IPS-20b (cell line): Measurements from ENCODE around the gene SETD7.

Experiments
- H3K27ac ChIP-seq: one replicate; pipeline ENCODE4 v1.5.1; 2013; ENCODE audit warnings: low read length
- H3K27me3 ChIP-seq: 2 replicates; pipeline ENCODE4 v1.6.1; 2013; ENCODE audit warnings: mild to moderate bottlenecking, low read length, inconsistent platforms; ENCODE audit not compliant: insufficient read depth
- H3K36me3 ChIP-seq: 2 replicates; pipeline ENCODE4 v1.6.1; 2013; ENCODE audit warnings: low read depth, mild to moderate bottlenecking, inconsistent platforms, low read length, moderate library complexity; ENCODE audit not compliant: insufficient read depth
- H3K4me1 ChIP-seq: 2 replicates; pipeline ENCODE4 v1.6.1; 2013; ENCODE audit warnings: mild to moderate bottlenecking, control low read depth, inconsistent platforms, low read length, moderate library complexity; ENCODE audit not compliant: insufficient read depth
- H3K4me3 ChIP-seq: 2 replicates; pipeline ENCODE4 v1.5.1; 2013; ENCODE audit warnings: mild to moderate bottlenecking, low read length, inconsistent platforms
- H3K9ac ChIP-seq: 2 replicates; pipeline ENCODE4 v1.6.1; 2013; ENCODE audit warnings: low read depth, mild to moderate bottlenecking, inconsistent platforms, low read length, moderate library complexity
- H3K9me3 ChIP-seq: 2 replicates; pipeline ENCODE4 v1.6.1; 2013; ENCODE audit warnings: mild to moderate bottlenecking, low read depth, low read length, inconsistent platforms; ENCODE audit not compliant: insufficient read depth

The SETD7 gene

DNA sequence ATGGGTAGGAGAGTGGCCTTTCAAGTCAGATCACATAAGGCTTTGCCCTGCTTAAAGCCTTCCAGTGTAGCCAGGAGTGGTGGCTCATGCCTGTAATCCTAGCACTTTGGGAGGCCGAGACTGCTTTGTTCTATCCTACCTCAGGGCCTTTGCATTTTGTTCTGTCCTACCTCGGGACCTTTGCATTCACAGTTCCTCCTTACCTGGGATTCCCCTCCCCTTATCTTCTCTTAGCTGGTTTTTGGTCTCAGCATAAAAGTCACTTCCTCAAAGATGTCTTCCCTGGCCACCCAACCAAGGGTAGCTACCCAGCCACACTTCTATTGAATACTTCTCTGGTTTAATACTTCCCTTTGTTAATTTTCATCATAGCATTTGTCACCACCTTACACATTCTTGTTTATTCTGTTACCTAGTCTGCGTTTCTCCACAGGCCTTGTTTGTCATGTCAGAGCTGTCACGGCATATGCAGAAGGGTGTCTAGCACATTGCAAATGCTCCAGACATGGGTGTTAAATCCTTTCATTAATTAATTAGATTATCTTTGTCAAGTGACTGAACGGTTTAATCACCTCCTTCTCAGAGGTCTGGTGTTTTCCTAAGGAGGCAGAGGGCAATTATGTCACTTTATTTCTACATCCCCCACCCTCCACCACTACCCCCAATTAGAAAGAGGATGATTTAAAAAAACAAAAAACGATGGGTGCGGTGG lies 11.3 kb upstream of the SETD7 start:
- Histone ChIP-seq H3K4me3 (no peak overlapping the region), H3K27me3 (no peaks in the 10 kb centered on the region), H3K4me1 (0 out of 2 replicates have a peak, but pooled peaks cover 3% of the 10 kb centered on the region), H3K9me3 (no peaks in the 10 kb centered on the region), H3K36me3 (no peaks in the 10 kb centered on the region), H3K9ac (no peak overlapping the region), H3K27ac (no peak overlapping the region)

DNA sequence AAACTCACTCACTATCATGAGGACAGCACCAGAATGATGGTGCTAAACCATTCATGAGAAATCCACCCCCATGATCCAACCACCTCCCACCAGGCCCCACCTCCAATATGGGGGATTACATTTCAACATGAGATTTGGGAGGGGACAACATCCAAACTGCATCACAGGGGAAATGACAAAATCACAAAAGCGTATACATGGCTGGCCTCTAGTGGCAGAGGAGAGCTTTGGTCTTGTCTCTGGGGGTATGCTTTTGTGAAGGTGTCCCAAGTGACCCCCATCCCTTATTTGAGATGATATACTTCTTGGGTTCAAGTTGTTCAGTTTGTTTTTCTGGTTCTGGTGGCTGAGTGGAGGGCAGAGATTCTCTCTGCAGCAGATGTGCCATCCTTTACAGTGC lies 8.5 kb upstream of the SETD7 start:
- Histone ChIP-seq H3K4me3 (no peak overlapping the region), H3K9me3 (no peaks in the 10 kb centered on the region), H3K27me3 (peaks cover 10% of the 10 kb centered on the region), H3K27ac (no peak overlapping the region), H3K4me1 (peaks cover 3% of the 10 kb centered on the region; the same call in 1 of the 2 replicates), H3K36me3 (no peaks in the 10 kb centered on the region), H3K9ac (no peak overlapping the region)

GRCh38 chr4:139563515-139563914 lies 7.5 kb upstream of the SETD7 start:
- Histone ChIP-seq H3K4me1 (peaks cover under 1% of the 10 kb centered on the region; the same call in 1 of the 2 replicates), H3K27me3 (peaks cover 20% of the 10 kb centered on the region), H3K27ac (no peak overlapping the region), H3K4me3 (no peak overlapping the region), H3K9ac (no peak overlapping the region), H3K9me3 (no peaks in the 10 kb centered on the region), H3K36me3 (no peaks in the 10 kb centered on the region)

DNA sequence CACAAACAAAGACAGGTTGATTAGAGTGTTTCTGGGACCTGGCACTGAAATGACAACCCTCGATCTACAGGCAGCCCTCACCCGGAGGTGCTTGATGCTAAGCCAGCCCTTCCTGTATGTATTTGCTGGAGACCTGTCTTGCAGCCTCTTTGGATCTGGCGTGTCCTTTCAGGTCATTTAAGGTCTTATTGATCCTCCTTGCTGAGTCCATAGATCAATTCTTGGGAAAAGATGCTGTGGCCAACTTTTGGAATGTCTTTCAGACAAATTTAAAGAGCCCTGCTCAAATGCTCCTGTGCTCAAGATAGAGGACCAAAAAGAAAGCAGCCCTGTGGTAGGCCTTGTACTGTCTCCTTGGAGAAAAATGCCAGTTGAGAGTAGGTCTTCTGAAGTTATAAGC lies 6.8 kb upstream of the SETD7 start:
- Histone ChIP-seq H3K4me1 (peaks cover under 1% of the 10 kb centered on the region; the same call in 1 of the 2 replicates), H3K27me3 (peaks cover 27% of the 10 kb centered on the region), H3K27ac (no peak overlapping the region), H3K36me3 (no peaks in the 10 kb centered on the region), H3K4me3 (no peak overlapping the region), H3K9ac (no peak overlapping the region), H3K9me3 (no peaks in the 10 kb centered on the region)

DNA sequence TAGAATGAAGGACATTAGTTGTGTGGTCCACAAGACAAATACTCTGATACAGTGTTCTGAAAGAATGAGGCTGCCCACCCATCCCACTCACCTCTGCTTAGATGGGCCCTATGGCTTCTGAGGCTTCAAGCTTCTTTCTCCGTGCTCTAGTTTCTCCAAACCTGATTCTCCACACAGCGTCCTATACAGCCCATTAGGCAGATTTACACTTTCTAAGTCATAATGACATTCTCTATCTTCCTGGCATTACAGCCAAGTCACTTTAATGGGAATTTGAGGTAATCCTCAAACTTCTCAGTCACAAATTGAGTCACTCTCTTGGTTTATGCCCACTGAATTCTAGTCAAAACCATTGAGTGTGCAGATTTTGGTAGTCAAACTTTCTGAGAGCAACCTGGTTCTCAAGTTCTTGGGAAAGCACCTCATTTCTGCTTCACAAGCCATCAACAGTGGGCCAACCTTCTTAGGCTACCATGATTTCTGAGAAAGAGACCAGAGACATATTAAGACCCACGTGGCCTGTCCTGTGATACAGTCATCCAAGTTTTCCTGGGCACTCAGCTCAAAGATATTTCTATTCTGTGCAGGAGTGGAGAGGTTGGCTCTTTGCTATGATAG lies 6.2 kb upstream of the SETD7 start:
- Histone ChIP-seq H3K4me3 (no peak overlapping the region), H3K9ac (no peak overlapping the region), H3K27ac (no peak overlapping the region), H3K27me3 (peaks cover 33% of the 10 kb centered on the region), H3K36me3 (no peaks in the 10 kb centered on the region), H3K9me3 (no peaks in the 10 kb centered on the region), H3K4me1 (peaks cover 6% of the 10 kb centered on the region; the same call in 1 of the 2 replicates)

GRCh38 chr4:139560406-139561104 lies 4.5 kb upstream of the SETD7 start:
- Histone ChIP-seq H3K36me3 (no peaks in the 10 kb centered on the region), H3K27me3 (peaks cover 49% of the 10 kb centered on the region), H3K4me1 (peaks cover 6% of the 10 kb centered on the region; the same call in 1 of the 2 replicates), H3K9ac (no peak overlapping the region), H3K27ac (no peak overlapping the region), H3K4me3 (no peak overlapping the region), H3K9me3 (no peaks in the 10 kb centered on the region)

GRCh38 chr4:139559687-139560086 lies 3.7 kb upstream of the SETD7 start:
- Histone ChIP-seq H3K27ac (no peak overlapping the region), H3K9ac (no peak overlapping the region), H3K4me1 (peaks cover 9% of the 10 kb centered on the region), H3K9me3 (no peaks in the 10 kb centered on the region), H3K27me3 (peaks cover 58% of the 10 kb centered on the region), H3K4me3 (no peak overlapping the region), H3K36me3 (no peaks in the 10 kb centered on the region)

DNA sequence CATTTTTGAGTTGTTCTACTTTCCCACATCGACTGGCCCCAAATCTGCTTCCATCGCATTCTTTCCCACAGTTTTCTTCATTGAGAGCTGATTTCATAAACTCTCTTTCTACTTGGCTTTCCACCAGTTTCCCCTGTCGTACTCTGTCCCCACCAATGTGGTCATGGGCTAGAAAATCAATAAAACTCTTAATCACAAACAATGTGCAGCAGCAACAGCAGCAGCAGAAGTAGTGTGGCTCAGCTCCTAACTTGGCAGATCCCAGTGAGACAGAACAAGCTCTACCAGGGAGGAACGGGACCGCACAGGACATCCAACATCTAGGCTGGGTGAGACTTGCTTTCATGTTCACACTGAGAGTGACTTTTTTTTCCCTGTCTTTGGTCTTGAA lies 3.1 kb upstream of the SETD7 start:
- Histone ChIP-seq H3K27me3 (peaks cover 64% of the 10 kb centered on the region), H3K4me1 (peaks cover 15% of the 10 kb centered on the region), H3K36me3 (no peaks in the 10 kb centered on the region), H3K27ac (no peak overlapping the region), H3K9me3 (no peaks in the 10 kb centered on the region), H3K9ac (no peak overlapping the region), H3K4me3 (no peak overlapping the region)

DNA sequence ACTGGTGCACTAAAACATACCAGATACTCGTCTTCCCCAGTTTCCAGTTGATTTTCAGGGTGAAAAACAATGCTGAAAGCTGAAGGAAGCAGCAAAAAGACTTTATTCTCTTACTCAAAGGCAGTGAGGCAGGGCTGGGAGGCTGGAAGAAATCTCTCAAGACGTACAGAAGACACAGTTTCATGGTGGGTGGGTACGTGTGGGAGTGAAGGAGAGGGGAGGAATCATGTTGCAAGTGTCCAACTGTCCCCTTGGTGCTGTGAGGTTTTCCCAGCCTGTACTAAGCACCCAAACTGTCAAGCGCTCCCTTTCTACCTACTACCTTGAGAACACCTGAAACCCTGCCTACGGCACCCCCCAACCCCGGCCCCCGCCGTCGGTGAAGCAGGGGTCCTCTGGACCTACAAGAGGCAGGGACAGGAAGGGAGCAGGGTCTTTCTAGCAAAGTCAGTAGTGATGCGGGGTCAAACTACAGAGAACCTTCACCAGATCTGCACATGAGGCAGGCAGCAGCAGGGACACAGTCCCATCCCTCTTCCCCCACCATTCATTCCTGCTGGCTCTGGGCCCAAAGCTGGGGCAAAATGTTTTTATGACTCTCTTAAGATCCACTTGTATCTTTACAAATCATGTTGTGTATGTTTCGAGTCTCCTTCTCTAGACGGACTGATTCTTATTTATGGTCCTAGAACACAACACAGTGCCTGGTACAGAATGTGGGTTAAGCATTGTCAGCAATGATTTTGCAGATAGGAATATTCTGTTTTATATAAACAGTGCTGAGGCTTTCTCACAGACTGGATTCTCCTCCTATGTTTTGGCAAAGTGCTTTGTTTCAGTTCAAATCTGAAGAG lies 2.4 kb upstream of the SETD7 start:
- Histone ChIP-seq H3K9me3 (no peaks in the 10 kb centered on the region), H3K4me3 (no peak overlapping the region), H3K27me3 (peaks cover 70% of the 10 kb centered on the region), H3K4me1 (peaks cover 16% of the 10 kb centered on the region), H3K9ac (no peak overlapping the region), H3K36me3 (no peaks in the 10 kb centered on the region), H3K27ac (no peak overlapping the region)

GRCh38 chr4:139557556-139558110 lies 1.6 kb upstream of the SETD7 start:
- H3K27me3 ChIP-seq: peaks cover 76% of the 10 kb centered on the region
- H3K4me1 ChIP-seq: peaks cover 16% of the 10 kb centered on the region
- peak overlapping the region; percentile 58; the same call in 1 of the 2 replicates for H3K9ac ChIP-seq
- no peak overlapping the region for H3K27ac ChIP-seq
- no peaks in the 10 kb centered on the region for H3K9me3 ChIP-seq
- no peaks in the 10 kb centered on the region for H3K36me3 ChIP-seq
- peak overlapping the region; percentile 82 for H3K4me3 ChIP-seq
